NOMO-1 (cell line): ENCODE results near the gene ABCA4.

Experiments
- DNase-seq, 2 experiments: peaks; one replicate each; lab custom pipeline; 2025; ENCODE audit not compliant: unreplicated experiment in 2 of 2; lab: John Stamatoyannopoulos, UW

ABCA4 gene

DNA sequence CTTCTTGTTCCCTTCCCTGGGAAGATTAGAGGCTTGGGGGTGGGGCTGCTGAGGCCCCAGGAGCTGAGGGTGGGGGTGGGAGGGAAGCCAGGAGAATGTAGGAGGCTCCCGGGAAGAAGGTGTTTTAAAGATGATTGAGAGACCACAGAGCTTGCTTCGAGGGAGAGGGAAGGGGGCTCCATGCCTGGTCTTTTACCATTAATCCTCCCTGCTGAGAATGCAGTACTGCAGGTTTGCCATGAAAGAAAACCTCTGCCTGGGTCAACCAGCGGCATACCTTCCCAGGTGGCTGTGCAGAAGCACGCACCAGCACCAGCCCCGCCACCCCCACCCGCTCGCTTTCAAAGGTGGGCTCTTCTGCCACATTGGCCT lies 15.4 kb downstream of the ABCA4 start:
- no peak for DNase-seq

DNA sequence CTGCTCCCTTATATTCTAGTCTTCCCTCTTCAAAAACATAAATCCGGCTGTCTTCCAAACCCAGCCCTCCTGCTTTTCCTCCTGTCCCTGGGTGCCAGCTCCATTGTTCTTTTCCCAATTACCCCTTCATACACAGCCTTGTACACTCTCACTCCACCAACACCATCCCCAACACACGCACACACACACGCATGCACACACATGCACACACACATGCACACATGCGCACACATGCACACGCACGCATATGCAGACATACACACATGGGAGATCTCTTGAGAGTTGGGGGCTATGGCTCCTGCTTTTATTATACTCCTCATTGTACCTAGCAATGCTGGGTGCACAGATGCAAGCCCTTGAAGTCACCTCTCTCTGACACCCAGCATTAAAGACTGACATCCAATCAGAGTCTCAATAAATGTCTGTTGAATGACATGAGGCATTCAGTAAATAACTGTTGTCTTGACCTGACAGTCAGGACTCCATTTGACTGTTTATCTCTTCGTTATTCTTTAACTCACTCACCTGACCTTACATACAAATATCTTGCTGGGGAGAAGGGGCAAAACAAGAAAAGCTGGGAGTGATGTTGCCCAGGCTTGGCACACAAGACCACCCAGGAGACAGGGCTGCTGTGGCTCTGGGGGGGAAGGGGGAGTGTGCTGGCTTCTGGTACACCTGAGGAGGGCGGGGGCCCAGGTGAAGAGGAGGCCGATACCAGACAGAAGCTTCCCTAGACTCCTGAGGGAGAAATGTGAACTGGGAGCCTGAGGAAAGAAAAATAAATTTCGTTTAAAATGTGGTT lies 16.0 kb downstream of the ABCA4 start:
- no peak for DNase-seq

DNA sequence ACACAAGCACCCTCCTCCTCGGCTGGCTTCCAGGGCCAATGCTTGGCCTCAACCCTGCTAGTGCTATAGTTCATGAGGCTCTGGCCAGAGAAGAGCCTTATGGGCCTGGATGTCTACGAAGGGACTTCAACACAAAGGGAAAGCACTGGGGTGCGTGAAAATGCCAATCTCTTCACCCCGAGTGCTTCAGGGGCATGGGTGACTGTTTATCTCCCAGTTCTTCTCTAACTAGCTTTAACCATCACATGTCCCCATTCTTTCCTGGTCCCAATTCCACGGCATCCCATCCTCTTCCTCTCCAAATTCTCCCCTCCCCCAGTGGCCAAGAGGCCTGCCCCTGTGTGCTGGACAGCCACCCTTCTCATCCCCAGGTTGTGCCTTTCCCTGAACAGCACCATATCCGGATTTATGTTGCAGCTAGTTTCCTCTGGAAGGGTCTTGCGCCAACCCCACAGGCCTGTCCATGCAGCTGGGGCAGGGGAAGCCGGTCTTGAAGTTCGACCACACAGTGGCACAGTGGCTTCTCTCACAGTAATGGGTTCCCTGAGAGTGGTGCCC lies 16.7 kb downstream of the ABCA4 start:
- DNase-seq = no peak

DNA sequence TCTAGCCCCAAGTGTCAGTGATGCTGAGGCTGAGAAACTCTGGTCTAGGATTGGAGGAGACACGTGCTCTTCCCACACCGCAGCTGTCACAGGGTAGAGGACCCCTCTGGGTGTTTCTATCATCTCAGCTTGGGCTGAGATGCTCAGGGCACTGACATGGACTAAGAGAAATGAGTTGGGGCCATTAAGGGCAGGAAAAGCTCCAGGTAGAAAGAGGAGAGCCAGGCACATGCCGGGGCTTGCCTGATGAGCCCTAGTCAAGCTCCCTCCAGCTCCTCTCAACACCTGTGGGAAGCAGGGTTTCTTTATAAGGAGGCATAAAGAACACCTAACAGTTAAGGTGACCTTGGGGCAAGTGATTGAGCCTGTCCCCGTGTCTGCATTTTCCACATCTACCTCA lies 17.3 kb downstream of the ABCA4 start:
- no peak for DNase-seq

DNA sequence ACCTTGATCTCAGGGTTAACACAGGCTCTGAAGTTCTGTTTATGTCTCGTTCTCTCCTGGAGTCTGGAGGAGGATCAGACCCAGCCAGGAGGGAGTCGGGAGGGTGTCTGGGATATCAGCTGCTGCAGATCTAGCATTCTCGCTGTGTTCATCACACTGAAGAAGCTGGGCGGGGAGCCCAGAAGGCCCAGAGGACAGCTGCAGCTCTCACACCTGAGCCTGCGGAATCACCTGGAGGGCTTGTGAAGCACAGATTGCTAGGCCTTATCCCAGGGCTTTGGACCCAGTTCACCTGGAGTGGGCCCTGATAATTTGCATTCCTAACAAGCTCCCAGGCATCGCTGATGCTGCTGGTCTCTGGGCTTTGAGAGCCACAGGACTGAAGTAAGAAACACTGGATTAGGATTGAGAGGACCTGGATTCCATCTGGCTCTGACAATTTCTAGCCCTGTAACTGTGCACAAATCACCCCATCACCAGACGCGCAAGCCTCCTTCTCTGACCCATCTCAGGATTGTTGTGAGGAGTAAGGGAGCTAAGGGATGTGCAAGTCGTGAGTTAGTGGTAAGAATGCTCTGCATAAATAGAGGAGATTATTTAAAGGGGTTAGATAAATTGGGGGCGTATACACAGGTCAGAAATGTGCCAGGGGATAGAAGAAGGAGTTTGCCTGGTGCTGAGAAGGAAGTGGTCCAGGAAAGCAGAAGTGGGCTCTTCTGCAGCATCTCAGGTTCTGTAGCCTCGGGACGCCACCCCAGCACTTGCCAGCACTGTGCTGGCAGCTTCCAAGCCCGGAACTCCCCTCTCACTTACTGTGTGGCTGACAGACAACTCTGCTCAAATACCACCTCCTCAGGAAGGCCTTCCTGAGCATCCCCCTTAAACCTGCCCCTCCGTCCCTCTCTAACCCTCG lies 19.1 kb downstream of the ABCA4 start:
- peak in 1 of 2 experiments; percentile 17 for DNase-seq

DNA sequence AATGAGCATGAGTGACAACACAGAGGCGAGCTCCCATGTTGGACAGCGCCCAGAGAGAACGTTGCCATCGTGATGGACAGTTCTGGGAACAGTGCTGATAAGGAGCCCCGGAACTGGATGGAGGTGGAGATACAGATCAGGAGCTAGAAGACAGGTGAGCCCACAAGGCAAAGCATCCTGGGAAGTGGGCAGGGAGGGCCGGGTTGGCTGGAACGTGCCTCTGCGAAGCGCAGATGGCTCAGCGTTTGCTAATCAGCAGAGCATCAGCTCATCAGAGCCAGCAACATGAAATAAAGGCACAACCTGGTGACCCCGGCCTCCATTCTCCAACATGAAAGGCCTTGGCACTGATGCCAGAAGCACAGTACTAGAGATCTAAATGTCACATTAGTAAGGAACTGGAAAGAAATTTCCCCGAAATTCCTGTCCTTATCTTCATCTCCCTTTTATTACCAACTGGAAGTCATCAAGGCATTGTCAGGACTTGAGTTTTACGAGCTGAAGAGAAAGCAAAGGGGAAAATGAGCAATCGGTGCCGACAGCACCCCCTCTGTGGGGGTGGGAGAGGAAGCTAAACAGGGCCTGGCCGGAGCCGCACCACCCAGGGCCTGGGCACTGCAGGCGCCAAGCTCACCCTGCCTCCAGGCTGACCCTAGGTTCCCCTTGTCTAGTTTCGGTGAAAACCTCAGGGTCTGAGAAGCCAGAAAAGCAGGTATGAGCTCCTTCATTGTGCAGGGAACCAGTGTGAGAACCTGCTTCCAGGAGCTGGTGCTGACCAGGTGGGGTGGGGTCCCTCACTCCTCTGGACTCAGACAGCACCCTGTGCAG lies 19.9 kb downstream of the ABCA4 start:
- no peak for DNase-seq

DNA sequence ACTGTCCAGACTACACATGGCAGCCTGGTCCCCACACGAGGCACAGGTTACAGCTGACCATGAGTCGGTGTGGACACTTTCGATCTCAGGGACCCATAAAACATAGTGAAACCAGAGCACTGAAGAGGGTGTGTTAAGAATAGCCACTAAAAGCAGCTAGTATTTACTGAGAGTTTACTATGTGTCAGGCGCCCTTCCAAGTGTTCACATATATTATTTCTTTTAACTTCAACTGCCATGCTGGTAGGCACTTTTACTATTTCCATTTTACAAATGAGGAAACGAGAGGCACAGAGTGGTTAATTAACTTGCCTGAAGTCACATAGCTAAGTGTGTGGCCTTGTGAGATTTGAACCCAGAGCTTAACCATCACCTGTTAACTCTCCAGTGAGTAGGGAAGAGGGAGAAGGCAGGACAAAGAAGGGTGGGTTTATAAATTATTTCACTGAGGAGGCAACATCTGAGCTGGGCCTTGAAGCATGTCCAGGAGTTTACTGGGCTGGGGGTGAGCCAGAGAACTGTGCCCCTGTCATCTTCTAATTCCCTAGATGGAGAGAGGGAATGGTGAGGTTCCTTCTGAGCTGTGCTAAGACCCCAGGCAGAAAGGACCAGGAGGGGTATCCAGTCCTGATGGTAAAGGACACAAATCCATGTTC lies 20.7 kb downstream of the ABCA4 start:
- no peak for DNase-seq

DNA sequence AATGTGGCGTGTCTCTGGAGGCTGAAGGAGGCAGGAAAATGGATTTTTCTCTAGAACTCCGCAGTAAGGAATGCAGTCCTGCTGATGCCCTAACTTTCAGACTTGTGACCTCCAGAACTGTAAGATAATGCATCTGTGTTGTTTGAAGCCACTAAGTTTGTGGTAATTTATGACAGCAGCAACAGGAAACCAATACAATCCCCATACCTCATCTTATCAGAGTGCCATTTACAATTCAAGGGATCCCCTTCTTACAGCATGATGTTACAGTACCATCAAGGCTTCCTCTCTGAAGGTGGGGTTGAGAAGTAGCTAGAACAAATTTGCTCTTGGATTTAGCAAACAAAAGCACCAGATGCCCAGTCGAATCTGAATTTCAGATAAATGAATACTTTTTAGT lies 21.6 kb downstream of the ABCA4 start:
- DNase-seq = no peak

DNA sequence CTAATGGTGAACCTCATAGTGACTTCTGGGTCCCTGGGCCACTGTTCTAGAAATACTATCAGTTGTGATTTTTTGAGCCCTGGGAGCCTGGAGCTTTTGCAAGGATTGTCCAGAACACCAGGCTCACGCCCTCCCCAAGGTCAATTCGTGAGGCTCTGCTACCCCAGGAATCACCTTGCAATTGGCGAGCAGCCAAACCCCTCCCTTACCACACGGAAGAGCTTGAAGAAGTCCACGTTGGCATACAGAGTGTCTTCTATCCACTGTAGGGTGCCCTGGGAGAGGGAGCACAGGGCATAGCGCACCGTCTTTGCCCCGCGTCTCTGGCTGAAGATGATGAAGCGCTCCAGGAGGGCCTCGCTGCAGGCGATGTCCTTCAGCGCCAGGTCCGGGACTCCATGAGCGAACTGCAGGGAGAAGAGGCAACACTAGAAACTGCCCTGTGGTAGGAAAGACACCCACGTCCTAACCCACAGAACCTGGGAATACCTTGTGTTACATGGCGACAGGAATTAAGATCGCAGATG lies 22.3 kb downstream of the ABCA4 start:
- DNase-seq = no peak

DNA sequence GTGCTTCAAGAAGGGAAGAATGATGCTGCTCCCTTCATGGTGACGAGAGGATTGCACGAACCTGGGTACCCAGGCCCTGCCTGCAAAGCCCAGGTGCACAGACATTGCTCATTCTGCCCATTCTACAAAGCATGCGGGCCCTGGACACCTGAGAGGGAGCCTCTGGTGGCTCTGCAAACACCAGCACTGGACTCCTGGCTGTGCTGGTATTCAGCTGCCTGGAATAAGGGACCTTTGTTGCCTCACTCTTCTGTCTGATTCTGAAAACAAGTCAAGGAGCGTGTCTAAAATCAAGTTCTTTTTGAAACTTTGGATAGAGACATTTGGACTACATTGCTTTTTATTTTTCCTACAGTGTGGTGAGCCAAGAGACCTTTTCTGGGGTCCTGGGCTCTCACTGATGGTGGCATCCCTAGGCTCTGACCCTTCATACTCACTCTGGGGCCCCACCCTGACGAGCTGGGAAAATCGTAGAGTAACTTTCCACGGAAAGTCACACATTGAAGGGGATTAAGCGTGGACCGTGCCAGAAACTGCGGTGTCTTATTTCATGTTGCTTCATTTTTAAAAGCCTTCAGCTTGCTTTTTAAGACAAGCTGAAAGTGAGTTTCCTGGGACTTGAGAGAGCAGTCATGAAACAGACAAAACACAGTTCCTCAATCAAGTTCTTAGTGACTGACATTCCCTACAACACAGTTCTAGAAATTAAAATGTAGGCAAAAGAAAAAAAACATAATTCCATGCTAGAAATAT lies 24.0 kb downstream of the ABCA4 start:
- DNase-seq = no peak

DNA sequence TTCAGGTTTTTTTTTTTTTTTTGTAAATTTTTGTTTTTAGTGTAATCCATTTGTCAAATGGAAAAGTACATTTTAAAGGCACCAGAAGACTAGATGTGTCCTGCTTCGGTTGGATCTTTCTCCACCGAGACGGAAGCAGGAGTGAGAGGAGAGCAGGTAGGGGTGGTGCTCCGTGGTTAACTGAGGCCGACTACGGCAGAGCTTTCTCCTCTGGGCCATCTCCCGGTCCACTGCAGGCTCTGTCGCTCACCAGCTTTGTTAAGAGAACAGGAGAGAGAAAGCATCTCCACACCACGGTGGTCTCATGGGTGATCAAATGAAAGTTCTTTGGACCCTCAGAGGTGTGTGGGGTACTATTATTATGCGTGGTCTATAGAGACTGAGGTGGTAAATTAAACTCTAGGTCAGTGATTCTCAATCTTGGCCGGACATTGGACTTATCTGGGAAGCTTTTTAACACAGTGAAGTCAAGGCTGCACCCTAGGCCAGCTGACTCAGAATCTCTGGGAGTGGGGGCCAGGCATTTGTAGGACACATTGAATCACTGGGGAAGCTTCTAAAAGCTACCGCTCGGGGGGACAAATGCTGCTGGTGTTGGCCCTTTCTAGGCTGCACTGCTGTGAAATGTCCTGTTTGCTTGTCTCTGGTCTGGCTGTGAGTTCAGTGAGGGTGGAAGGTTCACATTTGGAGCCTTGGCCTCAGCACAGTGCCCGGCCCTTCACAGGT lies 25.0 kb downstream of the ABCA4 start:
- DNase-seq = no peak

DNA sequence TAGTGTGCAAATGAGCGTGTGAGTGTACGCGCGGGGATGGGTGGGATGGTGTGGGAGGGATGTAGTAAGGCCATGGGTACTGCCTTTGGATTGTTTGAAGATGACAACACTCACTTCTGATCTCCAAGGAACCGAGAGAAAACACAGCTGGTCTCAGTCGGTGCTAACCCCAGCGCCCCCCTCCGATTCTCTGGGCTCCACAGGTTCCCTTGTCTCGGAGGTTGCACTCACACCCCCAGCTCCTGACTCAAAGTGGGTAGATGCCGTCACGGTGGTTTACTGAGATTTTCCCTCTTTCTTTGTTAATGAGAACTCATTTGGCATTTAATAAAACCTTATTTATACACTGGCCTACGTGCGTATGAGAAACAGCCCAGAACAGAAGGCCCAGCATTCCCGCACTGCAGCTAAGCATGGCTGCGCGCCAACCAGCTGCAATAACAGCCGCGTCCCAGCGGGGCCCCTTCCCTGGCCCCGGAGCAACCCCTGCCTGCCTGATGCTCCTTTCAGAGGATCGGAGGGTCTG lies 25.8 kb downstream of the ABCA4 start:
- DNase-seq = no peak

DNA sequence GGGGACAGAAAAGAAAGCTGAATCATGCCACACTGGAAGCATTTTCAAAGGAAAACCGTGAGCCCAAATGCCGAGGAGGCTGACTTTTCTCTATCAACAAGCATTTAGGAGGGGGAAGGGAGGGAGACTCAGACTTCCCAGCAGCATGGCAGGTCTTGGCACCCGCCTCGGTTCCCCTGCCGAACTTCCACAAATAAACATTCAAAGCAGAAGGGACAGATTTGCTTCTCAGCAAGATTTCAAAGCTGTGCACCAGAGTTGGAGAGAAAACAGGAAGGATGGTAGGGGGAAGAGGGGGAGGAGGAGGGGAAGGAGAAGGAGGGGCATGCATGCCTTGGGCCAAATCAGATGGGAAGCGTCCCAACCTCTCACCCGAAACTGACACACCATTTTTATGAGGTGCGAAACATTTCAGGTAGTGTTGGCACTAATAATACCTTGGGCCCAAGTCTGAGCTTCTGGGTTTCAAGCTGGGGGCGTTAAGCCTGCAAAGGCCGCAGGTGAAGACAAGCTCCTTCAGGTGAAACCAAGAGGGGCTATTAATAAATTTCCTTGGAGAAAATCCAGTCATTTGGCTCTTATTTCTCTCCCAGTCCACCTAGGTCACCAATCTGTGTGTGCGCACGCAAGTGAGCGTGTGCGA lies 26.4 kb downstream of the ABCA4 start:
- DNase-seq = no peak

DNA sequence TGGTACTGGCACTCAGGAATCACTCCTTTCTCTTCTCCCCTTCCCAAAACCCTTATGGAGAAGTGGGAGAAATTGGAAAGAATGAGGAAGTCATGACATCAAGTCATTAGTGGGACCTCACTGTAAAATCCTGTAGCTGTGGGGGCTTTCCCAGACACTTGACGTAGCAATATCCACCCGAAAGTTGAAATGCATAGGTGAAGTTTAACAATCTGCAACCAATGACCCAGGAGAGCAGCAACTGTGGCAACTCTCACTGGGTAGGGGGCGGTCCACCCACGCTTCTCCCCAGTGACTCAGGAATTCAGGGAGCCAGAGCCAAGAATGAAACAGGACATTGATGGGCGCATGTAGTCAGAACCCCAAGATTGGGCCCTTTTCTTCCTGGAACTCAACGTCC lies 27.0 kb downstream of the ABCA4 start:
- DNase-seq = no peak

DNA sequence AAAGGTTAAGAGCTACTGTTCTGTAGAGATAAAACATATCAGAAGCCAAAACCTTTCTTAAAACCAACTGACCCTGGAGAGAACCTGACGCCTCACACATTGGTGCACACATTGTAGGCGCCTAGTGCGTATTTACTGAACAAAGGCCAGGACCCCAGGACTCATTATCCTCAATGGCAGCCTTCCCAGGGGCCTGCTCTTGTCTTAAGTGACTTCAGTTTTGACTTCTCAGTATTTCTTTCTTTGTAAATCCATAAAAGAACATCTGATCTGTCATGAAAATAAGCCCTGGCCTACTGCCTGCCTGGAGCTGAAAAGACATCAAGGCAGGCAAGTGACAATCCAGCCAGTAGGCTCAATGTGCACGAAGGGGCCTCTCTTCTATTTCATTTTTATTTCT lies 27.6 kb downstream of the ABCA4 start:
- DNase-seq = no peak

DNA sequence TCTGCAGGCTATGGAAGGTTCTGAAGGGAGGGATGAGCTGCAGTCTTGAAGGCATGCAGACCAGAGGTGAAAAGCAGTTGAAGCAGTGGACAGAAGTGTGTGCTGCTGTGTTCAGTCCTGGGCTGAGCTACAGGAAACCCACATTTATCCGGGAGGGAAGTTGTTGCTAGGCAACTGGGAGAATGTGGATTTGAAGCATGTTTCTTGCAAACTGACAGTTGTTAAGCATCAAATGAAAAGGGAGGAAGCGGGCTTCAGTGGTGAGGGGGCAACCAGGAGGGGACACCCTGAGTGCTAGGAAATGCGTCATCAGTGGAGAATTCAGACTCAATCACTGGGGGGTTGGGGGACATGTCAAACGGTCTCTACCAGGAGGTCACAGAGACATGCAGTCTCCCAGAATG lies 28.7 kb downstream of the ABCA4 start:
- DNase-seq = no peak

DNA sequence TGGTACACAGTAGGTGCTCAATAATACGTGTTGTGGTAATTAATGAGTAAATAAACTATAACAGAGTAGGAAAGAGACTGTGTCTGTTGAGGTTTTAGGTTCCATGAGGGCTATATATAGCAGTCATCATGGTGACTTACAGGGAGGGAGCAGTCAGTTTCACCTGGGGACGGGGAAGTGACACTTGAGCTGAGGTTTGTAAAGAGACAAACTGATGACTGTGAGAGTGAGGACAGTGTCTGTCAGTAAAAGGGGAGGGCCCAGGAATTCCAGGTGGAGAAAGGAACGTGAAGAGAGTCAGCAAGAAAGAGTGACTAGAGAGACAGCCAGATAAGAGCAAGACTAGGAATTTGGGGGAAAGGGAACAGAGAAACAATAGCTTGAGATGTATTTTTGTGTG lies 30.2 kb downstream of the ABCA4 start:
- no peak for DNase-seq

DNA sequence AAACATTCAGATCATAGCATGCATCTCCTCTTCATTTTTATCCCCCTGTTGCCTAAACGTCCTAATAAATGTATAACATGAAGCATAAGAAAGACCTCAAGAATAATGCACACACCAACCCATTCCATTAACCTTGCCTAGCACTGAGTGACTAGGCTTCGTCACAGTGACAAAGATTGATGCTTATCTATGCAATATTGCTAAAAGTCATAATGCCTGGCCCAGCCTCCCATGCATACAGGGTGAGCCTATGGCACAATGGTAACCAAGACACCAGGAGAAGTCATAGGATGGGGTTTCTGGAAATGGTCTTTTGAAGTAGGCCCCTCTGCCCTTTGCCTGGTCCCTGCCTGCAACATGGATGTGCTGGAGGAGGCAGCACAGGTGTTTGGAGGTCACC lies 33.8 kb downstream of the ABCA4 start:
- no peak for DNase-seq
